Measurements from ENCODE around the gene HOXB8. TPM values are rescaled to one million over a fixed set of nuclear protein-coding genes. Genes with fewer than 3 reads are reported as not detected.
A peak's percentile ranks its signal among the peaks of the same experiment; 100 is the strongest.

HOXB8 gene
- total RNA-seq, 2 experiments from 2014 or later, result 0.38 to 1.4 TPM

DNA sequence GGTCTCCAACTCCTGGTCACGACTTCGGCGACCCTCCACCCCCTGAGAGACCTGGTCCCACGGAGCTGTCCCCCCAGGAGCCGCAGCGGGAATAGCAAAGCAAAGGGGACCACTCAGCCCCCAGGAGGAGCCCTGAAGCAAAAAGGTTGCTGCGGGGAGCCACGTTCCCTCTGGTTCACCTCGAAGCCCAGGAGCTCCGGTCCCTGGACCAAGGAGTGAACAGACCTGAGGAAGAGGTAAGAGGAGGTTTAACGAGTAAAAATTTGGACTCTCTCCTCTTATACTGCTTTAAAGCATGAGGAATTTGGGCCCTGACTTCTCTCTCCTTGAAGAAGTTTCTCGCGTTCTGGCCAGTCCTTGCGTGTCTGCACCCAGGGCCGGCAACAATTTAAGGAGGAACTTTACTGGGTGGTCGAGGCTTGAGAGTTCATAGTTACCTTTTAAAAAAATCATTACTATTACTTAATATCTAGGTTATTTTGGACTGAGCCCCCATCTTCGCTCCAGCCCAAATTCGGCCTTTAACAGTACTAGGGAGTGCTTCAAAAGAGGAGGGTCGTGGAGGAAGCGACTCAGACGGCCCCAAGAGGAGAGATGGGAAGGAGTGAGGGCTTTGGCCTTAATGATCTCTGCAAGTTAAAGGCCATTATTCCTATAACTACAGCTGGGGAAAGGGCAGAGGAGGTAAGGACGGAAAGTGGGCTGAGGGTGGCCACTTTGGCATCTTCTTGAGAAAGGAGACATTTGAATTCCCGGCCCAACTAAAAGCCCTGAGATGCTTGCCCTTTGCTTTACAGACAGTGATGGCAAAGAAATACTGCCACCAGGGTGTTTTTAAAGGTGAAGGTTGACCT, 28.0 kb upstream of the HOXB8 start:
- CTCF ChIA-PET, result interaction anchor here (1.2 to 13.1 kb wide), 3 partner anchors 11 to 41 kb away, joined by 3 to 190 read pairs (median 7); partner anchors contain the start of gene HOXB9
- Mint-ChIP-seq H3K27ac (no peak overlapping the region), H3K9me3 (ENCODE audit: low read depth) (no peaks in the 10 kb centered on the region), H3K4me1 (peaks cover 47% of the 10 kb centered on the region), H3K27me3 (peaks cover 88% of the 10 kb centered on the region), H3K4me3 (no peak overlapping the region), H3K36me3 (peaks cover 8% of the 10 kb centered on the region)
- ATAC-seq (no peak), DNase-seq (no peak)

DNA sequence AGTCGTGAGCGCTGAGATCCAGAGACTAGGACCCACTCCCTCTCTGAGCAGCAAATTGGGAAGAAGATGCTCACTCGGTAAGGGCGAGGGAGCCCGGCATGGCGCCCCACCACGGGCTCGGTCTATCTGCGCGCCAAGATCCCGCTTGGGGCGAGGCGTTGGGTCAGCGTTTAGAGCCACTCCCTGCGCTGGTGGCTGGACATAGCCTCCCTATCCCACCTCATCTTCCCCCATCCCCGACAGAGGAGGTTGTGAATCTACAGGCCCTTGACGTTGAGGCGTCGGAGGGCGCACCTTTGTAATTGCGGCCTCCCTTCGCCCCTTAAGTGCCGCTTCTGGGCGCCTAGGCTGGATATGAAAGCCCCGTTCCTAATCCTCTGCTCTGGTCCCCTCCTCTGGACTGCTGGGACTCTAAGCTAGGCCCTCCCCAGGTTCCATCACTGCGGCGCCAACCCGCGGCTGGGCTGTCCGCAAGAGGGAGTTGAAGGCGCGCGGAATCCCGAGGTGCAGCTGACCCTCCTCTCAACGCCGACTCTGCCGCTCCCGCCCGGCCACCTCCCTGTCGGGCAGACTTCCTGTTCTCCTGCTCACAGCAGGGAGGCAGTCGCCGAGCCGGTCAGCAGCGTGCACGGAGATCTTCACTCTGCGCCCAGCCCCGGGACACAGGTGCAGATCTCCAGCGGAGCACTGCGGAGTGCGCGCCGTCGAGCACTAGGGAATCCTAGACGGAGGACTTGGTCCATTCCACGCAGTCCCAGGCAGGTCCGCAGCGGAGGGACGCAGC, 27.2 kb upstream of the HOXB8 start:
- no peaks in the 10 kb centered on the region for H3K9me3 Mint-ChIP-seq (ENCODE audit: low read depth)
- CTCF ChIA-PET, result interaction anchor here (1.3 to 13.1 kb wide), 2 partner anchors 19 to 41 kb away, joined by 3 to 190 read pairs; partner anchors contain the start of gene HOXB9
- H3K27ac Mint-ChIP-seq, result no peak overlapping the region
- peaks cover 8% of the 10 kb centered on the region for H3K36me3 Mint-ChIP-seq
- ATAC-seq (no peak), DNase-seq (no peak)
- peaks cover 91% of the 10 kb centered on the region for H3K27me3 Mint-ChIP-seq
- peaks cover 42% of the 10 kb centered on the region for H3K4me1 Mint-ChIP-seq
- peak overlapping the region; percentile 36 for H3K4me3 Mint-ChIP-seq

DNA sequence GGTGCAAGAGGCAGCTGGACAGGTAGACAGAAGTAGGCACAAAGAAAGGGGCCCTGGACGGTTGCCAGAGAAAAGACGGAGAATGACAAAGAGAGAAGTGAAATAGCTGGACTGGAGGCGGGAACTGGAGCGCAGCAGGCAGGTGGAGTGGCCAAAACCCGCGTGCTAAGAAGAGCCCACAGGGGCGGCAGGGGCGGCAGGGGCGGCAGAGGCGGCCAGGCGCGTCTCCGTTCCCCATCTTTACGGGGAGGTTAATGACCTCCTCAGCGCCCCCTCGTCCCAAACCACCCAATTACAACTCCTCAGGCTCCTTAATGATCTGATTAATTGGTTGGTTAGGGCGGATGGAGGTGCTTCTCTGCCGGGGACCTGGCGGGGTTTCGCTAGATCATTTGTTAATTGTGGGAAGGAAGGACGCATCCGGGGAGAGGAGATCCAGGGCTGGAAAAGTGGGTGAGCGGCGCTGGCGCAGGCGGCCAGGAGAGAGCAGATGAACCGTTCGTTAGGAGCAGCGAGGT, 26.5 kb upstream of the HOXB8 start:
- H3K27ac Mint-ChIP-seq, result no peak overlapping the region
- CTCF ChIA-PET, result interaction anchor here (1.3 to 13.1 kb wide), 3 partner anchors 19 to 40 kb away, joined by 3 to 190 read pairs (median 7); partner anchors contain the start of gene HOXB9

DNA sequence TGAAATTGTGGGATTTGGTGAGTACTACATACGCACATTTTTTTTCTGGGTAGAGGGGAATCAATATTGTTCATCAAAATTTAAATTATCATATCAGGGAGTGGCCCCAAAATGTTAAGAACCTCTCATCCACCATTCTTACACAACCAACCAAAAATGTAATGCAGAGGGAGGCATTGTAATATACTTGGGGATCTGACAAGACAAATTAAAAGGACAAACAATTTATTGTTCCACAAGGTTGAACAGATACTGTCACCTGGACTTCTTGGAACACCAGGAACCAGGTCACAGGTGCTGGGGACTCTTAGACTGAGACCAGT, 25.7 kb upstream of the HOXB8 start:
- Mint-ChIP-seq H3K27me3 (peaks cover 99% of the 10 kb centered on the region), H3K9me3 (ENCODE audit: low read depth) (no peaks in the 10 kb centered on the region), H3K36me3 (peaks cover 8% of the 10 kb centered on the region), H3K4me1 (peaks cover 44% of the 10 kb centered on the region), H3K4me3 (no peak overlapping the region), H3K27ac (no peak overlapping the region)
- no peak for ATAC-seq
- CTCF ChIA-PET, result interaction anchor here (1.1 to 13.1 kb wide), 4 partner anchors 18 to 48 kb away, joined by 3 to 190 read pairs (median 5); partner anchors contain the start of genes HOXB5 and HOXB9
- DNase-seq, result no peak

More for the DNA sequence above, 26.5 kb upstream of the HOXB8 start:
- ATAC-seq, result no peak
- no peak for DNase-seq
- Mint-ChIP-seq H3K9me3 (ENCODE audit: low read depth) (no peaks in the 10 kb centered on the region), H3K27me3 (peaks cover 95% of the 10 kb centered on the region), H3K4me1 (peaks cover 44% of the 10 kb centered on the region), H3K4me3 (peak overlapping the region; percentile 36), H3K36me3 (peaks cover 8% of the 10 kb centered on the region)

DNA sequence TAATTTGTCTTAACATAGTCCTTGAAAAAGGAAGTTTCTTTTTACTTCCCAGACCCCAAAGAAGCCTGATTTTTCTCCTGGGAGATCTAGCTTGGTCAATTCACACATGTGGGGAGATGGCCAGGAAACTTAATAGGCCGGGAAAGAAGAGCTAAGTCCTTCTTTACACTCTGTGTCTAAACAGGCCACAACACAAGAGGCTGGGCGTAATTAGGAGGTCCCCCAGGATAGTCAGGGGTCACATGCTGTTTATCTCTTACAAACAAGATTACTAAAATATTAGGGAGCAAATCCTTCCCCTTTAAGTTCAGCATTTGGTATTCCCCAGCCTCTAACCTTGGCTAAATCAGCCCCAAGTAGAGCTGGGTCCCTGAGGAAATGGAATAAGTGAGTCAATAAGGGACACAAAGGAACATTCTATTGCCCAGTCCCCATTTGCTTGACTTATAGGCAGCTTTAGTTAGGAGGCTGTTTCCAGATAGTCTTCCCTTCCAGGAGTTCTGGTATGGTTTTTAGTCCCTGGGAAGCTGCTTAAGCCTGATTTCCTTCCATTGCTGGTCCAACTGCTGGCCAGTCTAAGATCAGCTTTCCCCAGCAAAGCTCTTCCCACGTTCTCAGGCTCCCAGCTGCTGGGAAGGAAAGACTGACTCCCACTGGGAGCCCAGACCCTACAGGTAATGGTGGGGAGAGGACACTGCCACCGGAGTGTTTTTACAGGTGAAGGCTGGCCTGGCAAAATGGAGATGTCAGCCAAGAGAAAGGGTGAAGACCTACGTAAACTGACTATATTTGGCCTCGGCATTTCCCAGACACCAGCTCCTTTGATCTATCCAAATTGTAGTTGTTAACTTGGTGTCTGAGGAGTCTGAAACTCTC, 25.1 kb upstream of the HOXB8 start:
- H3K9me3 Mint-ChIP-seq (ENCODE audit: low read depth), result no peaks in the 10 kb centered on the region
- CTCF ChIA-PET, result interaction anchor here (1.0 to 13.1 kb wide), 5 partner anchors 17 to 47 kb away, joined by 3 to 190 read pairs (median 3); partner anchors contain the start of genes HOXB5 and HOXB9
- H3K4me3 Mint-ChIP-seq, result no peak overlapping the region
- ATAC-seq, result no peak
- no peak for DNase-seq
- H3K27me3 Mint-ChIP-seq, result peaks cover 99% of the 10 kb centered on the region
- no peak overlapping the region for H3K27ac Mint-ChIP-seq
- peaks cover 38% of the 10 kb centered on the region for H3K4me1 Mint-ChIP-seq
- H3K36me3 Mint-ChIP-seq, result peaks cover 6% of the 10 kb centered on the region

DNA sequence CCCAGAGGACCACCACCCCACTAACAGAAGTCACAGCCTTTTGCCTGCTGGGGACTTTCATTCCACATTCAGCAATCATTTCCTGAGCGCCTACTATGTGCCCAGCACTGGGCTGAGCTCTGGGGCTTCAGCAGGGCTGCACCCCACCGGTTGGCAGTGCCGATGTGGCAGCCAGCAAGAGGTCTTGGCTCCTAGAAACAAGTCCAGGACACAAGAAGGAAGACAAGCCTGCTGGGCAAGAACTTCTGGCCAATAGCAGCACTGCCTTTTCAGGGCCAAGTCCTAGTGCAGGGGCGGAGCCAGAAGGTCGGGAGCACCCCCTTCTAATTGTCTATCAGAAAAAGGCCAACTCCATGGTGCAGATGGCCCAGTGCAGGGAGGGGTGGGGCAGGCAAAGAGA, 24.0 kb upstream of the HOXB8 start:
- no peak overlapping the region for H3K4me3 Mint-ChIP-seq
- H3K36me3 Mint-ChIP-seq, result peaks cover 4% of the 10 kb centered on the region
- CTCF ChIA-PET, result interaction anchor here (13.1 kb wide), 1 partner anchor 16 kb away, joined by 190 read pairs; the partner anchor contains the start of gene HOXB9
- H3K9me3 Mint-ChIP-seq (ENCODE audit: low read depth), result no peaks in the 10 kb centered on the region
- peaks cover 34% of the 10 kb centered on the region for H3K4me1 Mint-ChIP-seq
- no peak overlapping the region for H3K27ac Mint-ChIP-seq
- no peak for DNase-seq
- no peak for ATAC-seq
- H3K27me3 Mint-ChIP-seq, result peaks cover 99% of the 10 kb centered on the region

DNA sequence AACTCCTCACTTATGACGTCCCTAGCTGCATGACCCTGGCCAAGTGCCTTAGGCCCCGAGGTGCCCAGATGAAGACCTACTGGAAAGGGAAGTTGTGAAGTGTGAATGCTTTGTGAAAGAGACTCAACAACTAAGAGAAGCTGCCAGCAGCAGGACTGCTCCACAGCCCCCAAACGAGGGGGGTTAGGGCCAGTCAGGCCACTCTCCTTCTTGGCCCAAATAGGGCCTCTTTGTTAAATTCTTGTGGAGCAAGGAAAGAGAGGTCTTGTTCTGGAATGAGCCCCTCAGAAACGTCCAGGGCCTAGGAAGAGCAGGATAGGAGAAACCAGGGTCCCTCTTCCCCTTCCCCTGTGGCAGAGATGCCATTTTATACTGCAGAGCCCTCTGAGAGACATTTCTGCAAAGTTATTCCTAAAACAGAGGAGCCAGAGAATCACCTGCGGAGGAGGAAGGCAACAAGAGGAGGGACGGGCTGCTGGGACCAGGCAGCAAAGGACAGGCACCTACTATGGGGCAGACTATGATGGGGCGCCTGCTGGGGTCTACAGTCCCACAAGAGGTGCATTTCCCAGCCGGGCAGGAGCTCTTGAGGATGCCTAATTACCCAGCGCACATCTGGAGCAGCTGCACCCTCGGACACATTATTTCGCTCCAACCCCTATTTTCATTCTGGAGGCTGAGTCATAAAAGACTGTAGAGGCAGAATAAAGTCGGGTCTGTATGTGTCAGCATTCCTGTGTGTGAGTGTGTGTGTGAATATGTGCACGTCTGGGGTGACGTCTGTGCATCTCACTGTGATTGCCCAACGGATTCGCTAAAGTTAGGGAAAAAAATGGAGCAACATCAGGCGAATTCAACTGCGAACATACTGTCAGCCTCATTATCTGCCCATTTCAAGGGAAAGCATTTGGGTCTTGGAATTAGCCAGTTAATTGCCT, 22.5 kb upstream of the HOXB8 start:
- no peak overlapping the region for H3K27ac Mint-ChIP-seq
- DNase-seq (no peak), ATAC-seq (no peak)
- H3K4me3 Mint-ChIP-seq, result no peak overlapping the region
- peaks cover 96% of the 10 kb centered on the region for H3K27me3 Mint-ChIP-seq
- CTCF ChIA-PET, result interaction anchor here (0.8 to 13.1 kb wide), 16 partner anchors 8 to 356 kb away, joined by 3 to 190 read pairs (median 6); partner anchors contain the start of genes HOXB5 and HOXB9
- peaks cover 6% of the 10 kb centered on the region for H3K36me3 Mint-ChIP-seq
- H3K4me1 Mint-ChIP-seq, result peaks cover 30% of the 10 kb centered on the region
- no peaks in the 10 kb centered on the region for H3K9me3 Mint-ChIP-seq (ENCODE audit: low read depth)

DNA sequence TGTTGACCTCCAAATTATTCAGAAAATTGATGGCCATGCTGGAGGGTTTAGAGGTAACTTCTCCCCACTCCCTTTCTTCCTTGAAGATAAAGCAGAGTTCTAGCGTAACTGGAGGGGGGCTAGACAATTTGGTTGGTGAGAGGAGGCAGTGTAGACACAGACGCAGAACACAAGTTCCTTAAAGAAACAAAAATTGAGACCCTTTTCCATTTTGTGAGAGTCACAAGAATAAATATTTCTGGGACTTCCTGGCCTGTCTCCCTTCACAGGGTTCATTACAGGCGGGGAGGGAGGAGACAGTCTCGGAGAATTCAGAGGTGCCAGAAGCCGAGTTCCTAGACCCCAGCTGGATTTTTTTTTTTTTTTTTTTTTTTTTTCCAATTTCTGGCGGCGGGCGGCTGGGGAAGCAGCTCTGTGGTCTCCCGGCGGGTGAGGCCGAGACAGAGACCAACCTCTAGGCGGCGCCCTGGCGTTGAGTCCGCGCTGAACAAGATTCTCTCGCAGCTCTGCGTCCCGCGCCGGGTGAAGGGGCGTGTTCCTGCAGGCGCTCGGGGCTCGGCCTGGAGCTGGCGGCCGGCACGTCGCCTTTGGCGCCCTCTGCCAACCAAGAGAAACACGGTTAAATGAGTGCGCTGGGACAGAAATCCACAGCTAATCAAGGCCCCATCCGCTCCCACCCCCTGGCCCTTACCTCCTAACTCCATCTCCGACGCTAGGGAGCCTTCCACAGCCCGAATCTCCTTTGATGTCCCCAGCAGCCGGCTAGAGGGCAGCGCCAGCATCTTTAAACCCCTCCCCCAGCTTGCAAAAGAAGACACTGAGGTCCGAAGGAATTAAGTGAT, 21.3 kb upstream of the HOXB8 start:
- Mint-ChIP-seq H3K9me3 (ENCODE audit: low read depth) (no peaks in the 10 kb centered on the region), H3K4me3 (no peak overlapping the region), H3K36me3 (peaks cover 4% of the 10 kb centered on the region), H3K27ac (no peak overlapping the region), H3K4me1 (peaks cover 34% of the 10 kb centered on the region), H3K27me3 (peaks cover 88% of the 10 kb centered on the region)
- CTCF ChIA-PET, result interaction anchor here (0.6 to 13.1 kb wide), 39 partner anchors 9 to 539 kb away, joined by 3 to 190 read pairs (median 4); partner anchors contain the start of genes ATP5MC1, HOXB13, HOXB5 and HOXB9
- DNase-seq (peak; percentile 87), ATAC-seq (peak; percentile 72)

DNA sequence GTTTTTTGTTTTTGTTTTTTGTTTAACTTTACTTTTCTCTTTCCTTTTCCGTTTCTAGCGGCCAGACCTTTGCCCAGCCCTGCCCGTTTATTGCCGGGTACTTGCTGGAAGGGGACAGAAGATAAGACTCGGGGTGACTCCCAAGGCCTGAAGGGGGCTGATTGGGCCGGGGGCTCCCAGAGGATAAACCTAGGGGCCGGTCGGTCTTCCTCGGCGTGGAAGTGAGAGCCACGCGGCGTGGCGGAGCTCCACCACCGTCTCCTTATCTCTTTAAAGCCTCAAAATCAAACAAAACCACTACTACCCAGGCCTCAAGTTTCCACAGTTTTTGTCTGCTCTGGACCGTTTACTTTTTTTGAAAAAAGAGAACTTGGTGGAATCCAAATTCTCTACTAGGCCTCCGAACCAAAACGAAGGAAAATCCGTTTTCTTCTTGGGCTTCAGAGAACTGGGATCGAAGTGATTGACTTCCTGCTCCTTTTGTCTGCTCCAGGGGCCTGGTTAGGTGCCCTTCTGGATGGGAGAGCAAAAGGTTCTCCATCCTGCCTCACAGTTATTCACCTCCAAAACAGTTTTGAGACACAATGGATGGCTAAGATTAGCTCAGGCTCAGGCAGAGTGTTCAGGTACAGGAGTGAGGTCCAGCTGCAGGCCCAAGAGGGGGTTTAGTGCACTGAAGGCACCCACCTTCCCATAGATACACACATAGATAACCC, 19.6 kb upstream of the HOXB8 start:
- Mint-ChIP-seq H3K9me3 (ENCODE audit: low read depth) (no peaks in the 10 kb centered on the region), H3K4me1 (peaks cover 36% of the 10 kb centered on the region), H3K27me3 (peaks cover 84% of the 10 kb centered on the region), H3K27ac (no peak overlapping the region), H3K4me3 (no peak overlapping the region), H3K36me3 (peaks cover 4% of the 10 kb centered on the region)
- ATAC-seq (no peak), DNase-seq (no peak)
- CTCF ChIA-PET, result interaction anchor here (1.0 to 13.1 kb wide), 8 partner anchors 10 to 244 kb away, joined by 3 to 190 read pairs (median 6); partner anchors contain the start of genes HOXB8 and HOXB9

DNA sequence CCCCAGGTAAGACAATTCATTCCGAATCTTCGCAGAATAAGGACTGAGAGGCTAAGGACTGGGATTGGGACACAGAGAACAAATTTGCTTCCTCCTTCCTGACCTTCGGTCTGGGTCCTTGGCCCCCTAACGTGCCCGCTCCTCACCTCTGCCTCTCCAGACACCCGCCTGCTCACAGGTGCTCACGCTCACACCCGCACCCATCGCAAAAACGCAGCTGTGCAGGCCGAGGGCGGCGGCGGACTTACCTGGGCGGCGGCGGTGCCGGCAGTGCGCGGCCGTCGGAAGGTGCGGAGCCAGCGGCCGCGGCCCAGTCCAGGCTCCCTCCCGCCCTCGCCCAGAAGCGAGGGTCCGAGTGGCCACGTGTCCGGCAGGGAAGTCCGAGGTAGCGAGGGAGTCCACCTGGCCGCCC, 18.2 kb upstream of the HOXB8 start:
- ATAC-seq, result no peak
- peaks cover 35% of the 10 kb centered on the region for H3K4me1 Mint-ChIP-seq
- no peaks in the 10 kb centered on the region for H3K9me3 Mint-ChIP-seq (ENCODE audit: low read depth)
- CTCF ChIA-PET, result interaction anchor here (1.2 to 13.1 kb wide), 8 partner anchors 11 to 246 kb away, joined by 3 to 190 read pairs (median 7); partner anchors contain the start of gene HOXB9
- peaks cover 4% of the 10 kb centered on the region for H3K36me3 Mint-ChIP-seq
- DNase-seq, result no peak
- peak overlapping the region; percentile 88 for H3K27ac Mint-ChIP-seq
- H3K4me3 Mint-ChIP-seq, result peak overlapping the region; percentile 64
- H3K27me3 Mint-ChIP-seq, result peaks cover 85% of the 10 kb centered on the region
